Duodenal mucosa (tissue), 2 donors: ENCODE results near the gene SLC35B4.
A peak's percentile ranks its signal among the peaks of the same experiment; 100 is the strongest.

ENCODE experiments used
- H3K27ac ChIP-seq: one replicate; pipeline ENCODE4 v1.7.0; 2013; ENCODE audit warnings: low read depth, low read length
- H3K27me3 ChIP-seq, 2 donors: one replicate each; pipeline ENCODE4 v1.7.0; 2013; ENCODE audit warnings: low read length in 2 of 2, control low read depth in 1 of 2; ENCODE audit not compliant: insufficient read depth in 2 of 2, control insufficient read depth in 1 of 2
- H3K36me3 ChIP-seq, 2 donors: one replicate each; pipeline ENCODE4 v1.7.0; 2013; ENCODE audit warnings: low read length in 2 of 2, control low read depth in 1 of 2; ENCODE audit not compliant: insufficient read depth in 2 of 2, control insufficient read depth in 1 of 2
- H3K4me1 ChIP-seq, 2 donors: one replicate each; pipeline ENCODE4 v1.7.0; 2013; ENCODE audit warnings: low read length in 2 of 2, control low read depth in 1 of 2; ENCODE audit not compliant: insufficient read depth in 2 of 2, control insufficient read depth in 1 of 2
- H3K4me3 ChIP-seq, 2 donors: one replicate each; pipeline ENCODE4 v1.7.0; 2013; ENCODE audit warnings: low read length in 2 of 2, low read depth in 1 of 2
- H3K9ac ChIP-seq, 2 donors: one replicate each; pipeline ENCODE4 v1.7.0; 2013; ENCODE audit warnings: low read length in 2 of 2, low read depth in 1 of 2
- H3K9me3 ChIP-seq, 2 donors: one replicate each; pipeline ENCODE4 v1.7.0; 2013; ENCODE audit warnings: low read length in 2 of 2, control low read depth in 1 of 2; ENCODE audit not compliant: control insufficient read depth in 1 of 2

The SLC35B4 gene, protein sequence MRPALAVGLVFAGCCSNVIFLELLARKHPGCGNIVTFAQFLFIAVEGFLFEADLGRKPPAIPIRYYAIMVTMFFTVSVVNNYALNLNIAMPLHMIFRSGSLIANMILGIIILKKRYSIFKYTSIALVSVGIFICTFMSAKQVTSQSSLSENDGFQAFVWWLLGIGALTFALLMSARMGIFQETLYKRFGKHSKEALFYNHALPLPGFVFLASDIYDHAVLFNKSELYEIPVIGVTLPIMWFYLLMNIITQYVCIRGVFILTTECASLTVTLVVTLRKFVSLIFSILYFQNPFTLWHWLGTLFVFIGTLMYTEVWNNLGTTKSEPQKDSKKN

DNA sequence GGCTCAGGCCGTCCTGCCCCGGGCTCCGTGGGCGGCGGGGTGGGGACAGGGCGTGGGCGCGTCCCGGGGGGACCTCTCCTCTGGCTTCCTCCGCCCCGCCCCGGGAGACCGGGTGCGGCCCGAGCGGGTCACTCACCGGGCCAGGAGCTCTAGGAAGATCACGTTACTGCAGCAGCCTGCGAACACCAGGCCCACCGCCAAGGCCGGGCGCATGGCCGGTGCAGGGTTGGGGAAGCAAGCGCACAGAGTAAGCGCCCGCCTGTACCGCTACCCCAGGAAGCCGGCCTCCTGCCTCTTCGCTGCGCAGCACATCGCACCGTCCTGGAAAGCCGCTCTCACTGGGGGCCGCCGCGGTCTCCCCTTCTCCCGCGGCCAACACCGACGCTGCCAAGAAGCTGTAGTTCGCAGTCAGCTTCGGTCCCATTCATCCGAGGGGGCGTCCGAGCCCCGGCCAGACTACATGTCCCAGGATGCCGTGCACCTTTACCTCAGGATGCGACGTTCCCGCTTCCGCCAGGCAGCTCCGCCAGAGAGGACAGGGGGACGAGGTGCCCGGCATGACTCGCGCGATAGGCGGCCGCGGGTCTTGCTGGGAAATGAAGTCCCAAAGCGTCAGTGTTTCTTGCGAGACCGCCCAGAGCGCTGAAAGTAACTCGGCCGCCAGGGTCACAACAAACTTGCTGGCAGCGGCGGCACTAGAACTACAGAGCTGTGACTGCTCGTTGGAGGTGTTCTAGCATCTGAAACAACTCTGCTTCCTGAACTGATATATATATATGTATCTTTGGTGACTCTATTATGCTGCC lies at the start of gene SLC35B4:
Gene SLC35B4 (minus strand): TSS at position 392 of the 806 bp plus-strand sequence. CDS start 179 bp downstream, at position 213.
- peak within 1 kb of the TSS; percentile 53 for H3K27ac ChIP-seq
- peaks cover 13 to 14% of the 10 kb centered on the region in 2 donors for H3K4me1 ChIP-seq
- H3K4me3 ChIP-seq, result peak within 1 kb of the TSS; percentile 82 to 92
- H3K27me3 ChIP-seq, result no peaks in the 10 kb centered on the region
- H3K36me3 ChIP-seq, result no peaks in the 10 kb centered on the region
- no peaks in the 10 kb centered on the region for H3K9me3 ChIP-seq
- peak within 1 kb of the TSS; percentile 81 to 86 for H3K9ac ChIP-seq

DNA sequence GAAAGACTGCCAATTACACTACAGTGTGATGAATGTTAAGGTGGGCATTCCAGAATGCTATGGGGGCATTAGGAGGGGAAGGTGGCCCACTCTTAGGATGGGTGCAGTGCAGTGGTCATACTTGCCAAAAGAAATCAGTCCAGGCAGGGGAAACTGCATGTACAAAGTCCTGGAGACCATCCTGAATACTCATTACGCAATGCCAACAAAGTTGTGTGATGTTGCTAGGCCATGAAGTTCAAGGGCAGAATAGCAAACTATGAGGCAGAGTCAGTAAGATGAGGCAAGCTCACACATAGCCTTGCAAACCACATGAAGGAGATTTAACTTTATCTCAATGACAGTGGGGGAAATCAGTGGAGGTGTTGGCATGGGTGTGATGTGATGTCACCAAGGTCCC lies 49.8 kb upstream of the SLC35B4 start:
- peaks cover 29 to 61% of the 10 kb centered on the region in 2 donors for H3K4me1 ChIP-seq
- H3K36me3 ChIP-seq, result no peaks in the 10 kb centered on the region
- H3K9ac ChIP-seq, result no peak overlapping the region
- H3K9me3 ChIP-seq, result no peaks in the 10 kb centered on the region
- H3K4me3 ChIP-seq, result no peak overlapping the region
- H3K27me3 ChIP-seq, result no peaks in the 10 kb centered on the region
- no peak overlapping the region for H3K27ac ChIP-seq

DNA sequence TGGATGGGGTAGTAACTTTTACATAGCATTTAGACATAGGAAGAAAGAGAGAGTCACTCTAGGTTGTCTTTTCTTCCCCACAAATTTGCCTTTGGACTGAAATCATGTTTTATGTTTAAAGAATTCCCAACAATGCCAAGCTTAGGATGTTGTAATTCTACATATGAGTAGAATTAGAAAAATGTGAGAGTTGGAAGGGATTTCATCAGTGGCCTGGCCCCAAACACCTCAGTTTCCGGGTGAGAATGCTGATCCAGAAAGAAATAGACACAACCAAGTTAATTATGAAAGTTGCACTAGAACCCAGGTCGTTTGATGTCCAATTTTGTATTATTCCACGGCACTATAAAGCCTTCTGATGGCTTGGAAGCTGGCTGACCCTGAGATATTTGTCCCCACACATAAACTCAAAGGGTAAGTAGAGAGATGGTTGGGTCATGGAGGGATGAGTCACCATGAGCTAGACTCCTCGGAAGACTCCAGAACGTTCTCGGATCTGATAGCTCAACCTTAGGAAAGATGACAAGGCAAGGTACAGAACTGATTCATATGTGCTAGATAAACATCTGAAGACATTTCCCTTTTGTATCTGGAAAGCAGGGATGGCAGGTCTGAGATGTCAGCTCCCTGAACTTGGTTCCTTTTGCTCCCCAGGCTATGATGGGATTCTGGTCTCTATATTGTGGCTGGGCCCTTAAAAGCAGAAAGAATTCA lies 48.8 kb upstream of the SLC35B4 start:
- H3K27me3 ChIP-seq, result no peaks in the 10 kb centered on the region
- peak overlapping the region in 1 of 2 donors; percentile 1 for H3K9ac ChIP-seq
- no peaks in the 10 kb centered on the region for H3K36me3 ChIP-seq
- H3K4me3 ChIP-seq, result no peak overlapping the region
- H3K27ac ChIP-seq, result peak overlapping the region; percentile 55
- no peaks in the 10 kb centered on the region for H3K9me3 ChIP-seq
- H3K4me1 ChIP-seq, result peaks cover 29 to 59% of the 10 kb centered on the region in 2 donors

DNA sequence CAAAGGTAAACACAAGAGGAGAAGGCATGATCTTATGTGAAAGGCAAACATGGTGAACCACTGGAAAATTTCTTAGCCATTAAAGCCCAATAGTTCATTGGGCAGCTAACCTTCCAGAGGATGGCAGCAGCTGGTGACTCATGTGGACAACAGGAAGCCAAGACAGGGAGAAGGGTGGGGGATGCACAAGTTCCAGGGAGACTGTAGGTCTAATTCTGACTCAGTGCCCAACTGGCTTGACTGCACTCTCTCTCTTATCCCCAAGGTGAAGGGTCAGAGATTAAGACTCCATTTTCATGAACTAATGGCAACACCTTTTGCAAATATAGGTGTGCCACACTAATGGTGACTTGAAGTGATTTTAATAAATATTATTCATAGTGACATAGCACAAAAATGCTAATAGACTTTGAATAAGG lies 47.9 kb upstream of the SLC35B4 start:
- peaks cover 24 to 50% of the 10 kb centered on the region in 2 donors for H3K4me1 ChIP-seq
- H3K4me3 ChIP-seq, result no peak overlapping the region
- no peaks in the 10 kb centered on the region for H3K36me3 ChIP-seq
- H3K9ac ChIP-seq, result no peak overlapping the region
- peak overlapping the region; percentile 55 for H3K27ac ChIP-seq
- H3K9me3 ChIP-seq, result no peaks in the 10 kb centered on the region
- no peaks in the 10 kb centered on the region for H3K27me3 ChIP-seq

DNA sequence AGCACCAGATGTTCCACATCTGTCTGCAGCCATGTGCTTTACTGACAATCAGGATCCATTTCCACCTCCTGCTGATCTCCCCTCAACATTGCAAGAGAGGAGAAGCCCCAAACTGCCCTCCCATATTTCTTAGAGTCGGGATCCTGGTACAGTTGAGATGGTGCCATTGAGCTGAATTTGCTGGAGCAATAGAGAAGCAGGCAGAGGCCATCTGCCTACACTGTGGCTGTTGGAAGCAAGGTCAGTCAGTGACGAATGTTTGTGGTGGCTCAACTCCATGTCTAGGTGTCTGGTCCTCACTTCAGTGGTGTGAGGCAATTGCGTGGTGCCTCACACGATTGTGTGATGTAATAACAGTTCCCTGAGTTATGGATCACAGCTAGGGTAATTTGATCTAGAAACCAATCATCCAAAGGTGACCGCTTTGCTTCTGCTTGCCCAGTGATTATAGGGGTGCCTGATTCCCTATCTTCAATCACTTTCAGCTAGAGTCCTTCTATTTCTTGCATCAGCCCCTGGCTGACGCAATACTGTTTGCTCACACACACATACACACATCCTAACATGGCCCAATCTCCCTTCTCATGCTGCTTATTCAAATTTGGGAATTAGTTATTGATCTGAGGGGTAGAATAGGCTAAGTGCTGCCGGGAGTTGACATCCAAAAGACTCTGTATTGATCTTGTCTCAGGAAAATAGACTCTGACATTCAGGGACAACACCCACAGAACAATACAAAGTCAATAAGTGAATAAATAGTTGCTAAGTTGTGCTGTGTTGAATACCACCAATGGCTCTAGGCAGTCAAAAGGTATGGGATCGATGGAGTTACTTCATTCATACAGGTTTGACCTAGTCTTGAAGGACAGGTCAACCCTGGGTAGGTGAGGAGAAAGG lies 46.1 kb upstream of the SLC35B4 start:
- Histone ChIP-seq H3K27ac (no peak overlapping the region), H3K9ac (no peak overlapping the region), H3K36me3 (no peaks in the 10 kb centered on the region), H3K9me3 (no peaks in the 10 kb centered on the region), H3K4me1 (peaks cover 12 to 33% of the 10 kb centered on the region in 2 donors), H3K4me3 (no peak overlapping the region), H3K27me3 (no peaks in the 10 kb centered on the region)

DNA sequence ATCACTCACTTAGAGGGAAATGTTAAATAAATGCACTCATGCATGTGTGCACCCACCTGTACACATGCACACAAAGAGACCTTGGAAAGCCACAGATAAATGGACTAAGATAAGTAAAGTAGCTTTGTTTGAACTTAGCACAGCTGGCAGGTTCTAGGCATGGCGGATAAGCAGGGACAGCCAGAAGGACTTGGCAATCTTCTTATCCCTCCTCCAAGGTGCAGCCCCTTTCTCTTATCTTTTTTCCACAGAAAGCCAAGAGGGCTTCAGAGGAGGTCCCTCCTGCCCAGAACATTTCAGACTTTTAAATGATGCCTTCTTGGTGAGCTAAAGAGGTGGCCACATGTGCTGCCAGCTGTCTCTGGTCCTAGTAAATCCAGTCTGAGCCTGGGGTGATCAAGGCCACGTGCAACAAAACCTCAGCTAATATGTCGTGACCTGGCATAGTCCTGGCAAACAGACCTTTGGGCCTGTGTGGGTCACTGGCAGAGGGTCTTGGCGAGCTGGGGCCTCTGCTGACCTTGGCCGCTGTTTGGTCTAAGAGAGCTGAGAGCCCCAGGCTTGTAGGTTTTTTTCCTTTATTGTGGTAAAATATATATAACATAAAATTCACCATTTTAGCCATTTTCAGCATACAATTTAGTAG lies 43.2 kb upstream of the SLC35B4 start:
- Histone ChIP-seq H3K36me3 (no peaks in the 10 kb centered on the region), H3K4me3 (no peak overlapping the region), H3K9me3 (no peaks in the 10 kb centered on the region), H3K27me3 (no peaks in the 10 kb centered on the region), H3K9ac (no peak overlapping the region), H3K27ac (no peak overlapping the region), H3K4me1 (peaks cover 18 to 25% of the 10 kb centered on the region in 2 donors)

DNA sequence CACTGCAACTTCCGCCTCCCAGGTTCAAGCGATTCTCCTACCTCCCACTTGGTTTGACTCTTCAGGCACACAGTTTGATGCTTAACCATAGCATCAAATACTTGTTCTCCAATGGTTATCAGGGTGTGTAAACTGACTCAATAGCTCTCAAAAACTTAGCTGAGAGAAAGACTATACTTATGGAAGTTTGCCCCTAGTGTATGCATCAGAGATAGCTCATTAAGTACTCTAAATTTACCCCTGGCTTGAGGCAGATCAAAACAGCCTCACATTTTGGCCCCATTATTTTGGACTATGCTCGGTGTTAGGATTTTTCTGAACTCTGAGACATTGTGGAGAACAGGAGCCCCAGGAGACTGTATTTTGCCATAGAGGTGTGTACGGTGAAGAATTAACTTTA lies 40.8 kb upstream of the SLC35B4 start:
- Histone ChIP-seq H3K36me3 (no peaks in the 10 kb centered on the region), H3K9me3 (no peaks in the 10 kb centered on the region), H3K27ac (no peak overlapping the region), H3K4me3 (no peak overlapping the region), H3K9ac (no peak overlapping the region), H3K4me1 (peaks cover 18% of the 10 kb centered on the region in 2 donors), H3K27me3 (no peaks in the 10 kb centered on the region)

DNA sequence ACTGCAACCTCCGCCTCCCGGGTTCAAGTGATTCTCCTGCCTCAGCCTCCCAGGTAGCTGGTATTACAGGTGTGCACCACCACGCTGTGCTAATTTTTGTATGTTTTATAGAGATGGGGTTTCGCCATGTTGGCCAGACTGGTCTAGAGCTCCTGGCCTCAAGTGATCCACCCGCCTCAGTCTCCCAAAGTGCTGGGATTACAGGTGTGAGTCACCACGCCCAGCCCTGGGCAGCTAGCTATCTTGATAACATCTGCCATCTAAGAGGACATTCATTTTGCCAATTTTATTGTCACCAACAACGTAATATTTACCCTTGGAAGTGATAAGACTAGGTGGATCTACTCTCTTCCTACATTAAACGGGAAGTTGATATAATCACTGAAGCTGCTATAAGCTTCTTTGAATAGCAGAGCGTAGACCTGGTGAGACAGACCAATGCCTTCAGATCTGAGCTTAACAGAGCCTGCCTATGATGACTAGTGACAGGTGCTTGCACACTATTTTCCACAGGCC lies 39.7 kb upstream of the SLC35B4 start:
- H3K27ac ChIP-seq, result no peak overlapping the region
- H3K27me3 ChIP-seq, result no peaks in the 10 kb centered on the region
- peaks cover 18% of the 10 kb centered on the region in 2 donors for H3K4me1 ChIP-seq
- H3K36me3 ChIP-seq, result no peaks in the 10 kb centered on the region
- H3K9ac ChIP-seq, result no peak overlapping the region
- H3K9me3 ChIP-seq, result no peaks in the 10 kb centered on the region
- H3K4me3 ChIP-seq, result no peak overlapping the region

DNA sequence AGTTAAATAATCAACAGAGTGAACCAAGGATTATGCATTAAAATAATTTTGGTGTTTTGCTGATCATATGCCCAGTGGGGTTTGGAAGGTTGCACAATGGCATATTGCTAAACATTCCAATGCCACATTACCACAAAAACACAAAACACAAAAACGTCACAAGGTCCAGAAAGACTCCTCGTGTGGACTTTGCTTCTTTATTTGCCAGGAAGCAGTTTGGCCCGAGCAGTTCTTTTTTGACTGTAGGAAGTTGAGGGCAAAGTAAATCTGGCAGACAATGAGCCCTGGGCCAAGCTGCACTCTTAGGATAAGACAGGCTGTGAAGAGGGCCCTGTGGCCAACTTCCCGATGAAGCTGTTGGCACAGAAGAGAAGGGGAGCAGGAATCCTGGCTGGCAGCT lies 39.2 kb upstream of the SLC35B4 start:
- Histone ChIP-seq H3K36me3 (no peaks in the 10 kb centered on the region), H3K4me3 (no peak overlapping the region), H3K9ac (no peak overlapping the region), H3K4me1 (peaks cover 18% of the 10 kb centered on the region in 2 donors), H3K27ac (no peak overlapping the region), H3K27me3 (no peaks in the 10 kb centered on the region), H3K9me3 (no peaks in the 10 kb centered on the region)
